ENCODE data around the gene COPS6.

Gene COPS6

GRCh38 chr7:100065452-100066186 is 23.1 kb upstream of the COPS6 start:
- H2AFZ ChIP-seq (ENCODE audit: low read depth, low read length, severe bottlenecking) = no peak overlapping the region
- TF ChIP-seq EZH2phosphoT487 (conservative IDR thresholded peaks at IDR 0.05; ENCODE audit: low read length) (no peak), CTCF (IDR thresholded peaks at IDR 0.05; ENCODE audit: insufficient read depth, low read length, poor library complexity, severe bottlenecking) (no peak)
- H3K27me3 ChIP-seq (ENCODE audit: low read length) = no peaks in the 10 kb centered on the region
- no peak overlapping the region for H3K4me3 ChIP-seq (ENCODE audit: insufficient read depth, low read length, poor library complexity, severe bottlenecking)
- H4K20me1 ChIP-seq (ENCODE audit: low read depth, low read length) = no peaks in the 10 kb centered on the region
- H3F3A ChIP-seq (ENCODE audit: insufficient read depth) = no peaks in the 10 kb centered on the region
- H3K79me2 ChIP-seq (ENCODE audit: insufficient read depth, low read length) = no peaks in the 10 kb centered on the region
- H3K4me2 ChIP-seq (ENCODE audit: low read depth, low read length, poor library complexity, severe bottlenecking) = no peak overlapping the region
- no peaks in the 10 kb centered on the region for H3K9me2 ChIP-seq (replicated peaks; ENCODE audit: insufficient read depth, low read length)
- H3K9me3 ChIP-seq (ENCODE audit: insufficient read depth, low read length) = peaks cover under 1% of the 10 kb centered on the region; the same call in 1 of the 2 replicates
- no peak overlapping the region for H3K27ac ChIP-seq (ENCODE audit: low read depth, low read length)
- no peak overlapping the region for H3K9ac ChIP-seq (ENCODE audit: low read length)
- H3K36me3 ChIP-seq (ENCODE audit: low read length) = peaks cover 6% of the 10 kb centered on the region

GRCh38 chr7:100066953-100067352 is 21.8 kb upstream of the COPS6 start:
- H3K4me2 ChIP-seq (ENCODE audit: low read depth, low read length, poor library complexity, severe bottlenecking) = no peak overlapping the region
- no peak overlapping the region for H3K9ac ChIP-seq (ENCODE audit: low read length)
- no peak overlapping the region for H2AFZ ChIP-seq (ENCODE audit: low read depth, low read length, severe bottlenecking)
- no peaks in the 10 kb centered on the region for H3K79me2 ChIP-seq (ENCODE audit: insufficient read depth, low read length)
- no peak overlapping the region for H3K4me3 ChIP-seq (ENCODE audit: insufficient read depth, low read length, poor library complexity, severe bottlenecking)
- peaks cover 14% of the 10 kb centered on the region for H3K9me3 ChIP-seq (ENCODE audit: insufficient read depth, low read length)
- peaks cover 20% of the 10 kb centered on the region for H3K36me3 ChIP-seq (ENCODE audit: low read length)
- TF ChIP-seq EZH2phosphoT487 (conservative IDR thresholded peaks at IDR 0.05; ENCODE audit: low read length) = no peak
- no peak for TF ChIP-seq CTCF (IDR thresholded peaks at IDR 0.05; ENCODE audit: insufficient read depth, low read length, poor library complexity, severe bottlenecking)
- H3K27me3 ChIP-seq (ENCODE audit: low read length) = no peaks in the 10 kb centered on the region
- no peaks in the 10 kb centered on the region for H3F3A ChIP-seq (ENCODE audit: insufficient read depth)
- no peak overlapping the region for H3K27ac ChIP-seq (ENCODE audit: low read depth, low read length)
- no peaks in the 10 kb centered on the region for H3K9me2 ChIP-seq (replicated peaks; ENCODE audit: insufficient read depth, low read length)
- H4K20me1 ChIP-seq (ENCODE audit: low read depth, low read length) = no peaks in the 10 kb centered on the region

GRCh38 chr7:100069991-100070390 is 18.8 kb upstream of the COPS6 start:
- Histone ChIP-seq H2AFZ (ENCODE audit: low read depth, low read length, severe bottlenecking) (no peak overlapping the region), H3K4me3 (ENCODE audit: insufficient read depth, low read length, poor library complexity, severe bottlenecking) (no peak overlapping the region)
- TF ChIP-seq EZH2phosphoT487 (conservative IDR thresholded peaks at IDR 0.05; ENCODE audit: low read length) (no peak), CTCF (IDR thresholded peaks at IDR 0.05; ENCODE audit: insufficient read depth, low read length, poor library complexity, severe bottlenecking) (no peak)

More at GRCh38 chr7:100069991-100070390, 18.8 kb upstream of the COPS6 start:
- Histone ChIP-seq H3K79me2 (ENCODE audit: insufficient read depth, low read length) (no peaks in the 10 kb centered on the region), H3K27ac (ENCODE audit: low read depth, low read length) (no peak overlapping the region), H3K4me2 (ENCODE audit: low read depth, low read length, poor library complexity, severe bottlenecking) (no peak overlapping the region), H3K9me2 (replicated peaks; ENCODE audit: insufficient read depth, low read length) (no peaks in the 10 kb centered on the region), H3K36me3 (ENCODE audit: low read length) (peaks cover 38% of the 10 kb centered on the region), H3K27me3 (ENCODE audit: low read length) (no peaks in the 10 kb centered on the region), H4K20me1 (ENCODE audit: low read depth, low read length) (no peaks in the 10 kb centered on the region), H3F3A (ENCODE audit: insufficient read depth) (no peaks in the 10 kb centered on the region), H3K9me3 (ENCODE audit: insufficient read depth, low read length) (peaks cover 23% of the 10 kb centered on the region), H3K9ac (ENCODE audit: low read length) (no peak overlapping the region)

All from SU-DHL-6 (cell line).